NB4 (cell line): ENCODE measurements around the gene SLC25A25.
A peak's percentile ranks its signal among the peaks of the same experiment; 100 is the strongest.

Source experiments
- CTCF ChIP-seq: IDR thresholded peaks from one replicate; pipeline ENCODE4 v1.5.1; 2012; ENCODE audit warnings: low read depth, low read length
- MYC ChIP-seq: IDR thresholded peaks from 2 replicates; pipeline ENCODE4 v1.6.1; 2011; ENCODE audit warnings: low read depth, low read length
- POLR2A ChIP-seq: IDR thresholded peaks from 2 replicates; pipeline ENCODE4 v1.6.1; 2011; ENCODE audit warnings: mild to moderate bottlenecking; ENCODE audit not compliant: insufficient read length; ENCODE audit errors: extremely low read depth
- TF ChIP-seq, protein P1 (sequence below): IDR thresholded peaks from 2 replicates; pipeline ENCODE4 v1.6.1; 2011; ENCODE audit warnings: low read depth, low read length

DNA sequence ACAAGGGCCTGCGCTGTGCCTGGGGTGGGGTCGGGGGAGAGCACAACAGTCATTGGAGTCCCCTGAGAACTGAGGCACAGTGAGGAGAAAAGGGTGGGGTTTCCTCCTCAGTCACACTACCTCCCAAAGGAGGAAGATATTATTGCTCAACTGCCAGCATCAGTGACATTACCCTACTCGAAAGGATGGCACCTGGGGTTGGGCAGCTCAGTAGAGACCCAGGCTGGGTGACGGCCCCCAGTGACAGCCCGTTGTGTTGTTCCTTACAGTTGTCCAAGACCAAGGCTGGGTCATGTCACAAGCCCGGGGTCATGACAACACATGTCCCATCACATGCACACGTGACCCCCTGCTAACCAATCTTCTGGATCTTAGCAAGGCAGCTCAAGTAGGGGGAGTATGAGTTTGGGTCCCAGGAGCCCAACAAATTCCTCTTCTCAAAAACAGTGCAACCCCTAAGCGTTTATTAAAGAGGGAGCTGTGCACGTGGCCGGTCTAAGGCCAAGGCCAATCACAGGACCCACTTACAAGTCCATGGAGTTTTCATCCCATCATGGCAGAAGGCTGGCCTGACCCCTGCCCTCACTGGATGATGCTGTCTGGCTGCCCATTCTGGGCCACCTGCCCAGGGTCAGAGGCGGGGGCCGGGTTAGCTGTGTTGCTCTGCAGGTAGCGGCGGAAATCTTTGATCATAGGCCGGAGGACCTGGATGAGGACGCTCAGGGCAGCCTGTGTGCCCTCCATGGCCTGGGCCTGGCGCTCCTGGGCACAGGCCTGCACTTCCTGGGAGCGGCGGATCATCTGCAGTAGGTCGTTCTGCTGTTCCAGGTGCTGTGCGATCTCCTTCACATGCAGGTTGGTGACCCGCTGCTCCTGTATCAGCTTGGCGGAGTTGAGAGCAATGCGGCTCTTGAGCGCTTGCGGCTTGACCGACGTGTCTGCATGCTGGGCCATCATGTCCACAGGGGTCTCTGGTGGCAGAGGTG lies 4.9 kb upstream of the SLC25A25 start:
- TF ChIP-seq POLR2A (no peak), CTCF (no peak), MYC (no peak)
- TF ChIP-seq, protein P1, sequence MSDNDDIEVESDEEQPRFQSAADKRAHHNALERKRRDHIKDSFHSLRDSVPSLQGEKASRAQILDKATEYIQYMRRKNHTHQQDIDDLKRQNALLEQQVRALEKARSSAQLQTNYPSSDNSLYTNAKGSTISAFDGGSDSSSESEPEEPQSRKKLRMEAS = peak; percentile 76
